HCT116 (cell line): ENCODE data around the gene ASPHD1. TPM values are rescaled to one million over a fixed set of nuclear protein-coding genes. Genes with fewer than 3 reads are reported as not detected.

ENCODE experiments used
- ATAC-seq: fragments of 200-7000 bp; cut with Tn5 transposase; 2 replicates; pipeline ENCODE4 v1.9.1; 2020; ENCODE audit warnings: mild to moderate bottlenecking, moderate library complexity
- BruUV-seq: library from RNA; stranded (reverse); fragments of 400-500 nt; replicated peaks from 2 replicates; lab custom pipeline; 2021; lab: Mats Ljungman, UMichigan
- CTCF ChIA-PET: fragments of 300-600 bp; sonication (Branson Sonifier 250); formaldehyde crosslinking; loops from one replicate; lab custom pipeline; 2021; ENCODE audit warnings: antibody characterized with exemption; lab: Charles Lee
- POLR2A ChIA-PET: fragments of 300-600, 350-600 bp; sonication (Branson Sonifier 250); formaldehyde crosslinking; loops from one replicate; lab custom pipeline; 2021; ENCODE audit warnings: antibody characterized with exemption; lab: Charles Lee
- RAD21 ChIA-PET, 2 experiments: fragments of 300-600 bp; sonication (Branson Sonifier 250); formaldehyde crosslinking; loops; one replicate each; lab custom pipeline; 2023; ENCODE audit warnings: low total read pairs in 2 of 2; ENCODE audit not compliant: uncharacterized antibody in 2 of 2, unreplicated experiment in 2 of 2, low non-redundant PET in 1 of 2; lab: Charles Lee
- DNase-seq: peaks from one replicate; pipeline ENCODE4 v3.0.0-alpha.2; 2010; ENCODE audit warnings: low read depth, low spot score
- H2AFZ ChIP-seq: fragments of 200-600 bp; shearing (Covaris generic), sonication (generic); 2 replicates; pipeline ENCODE4 v1.6.1; 2017; ENCODE audit warnings: low read depth, mixed run types, mixed read lengths, antibody characterized with exemption, low read length; ENCODE audit not compliant: poor library complexity, severe bottlenecking
- H3K27ac ChIP-seq: 2 replicates; pipeline ENCODE4 v1.5.1; 2012; ENCODE audit warnings: low read depth, low read length
- H3K27me3 ChIP-seq: fragments of 200-600 bp; sonication (generic); 2 replicates; pipeline ENCODE4 v1.6.1; 2016; ENCODE audit warnings: mixed run types, low read length, mixed read lengths; ENCODE audit not compliant: insufficient read depth
- H3K36me3 ChIP-seq, 2 experiments: fragments of 200-500 bp in 1 of 2; fragments of 200-600 bp in 1 of 2; sonication (Bioruptor generic) in 1 of 2; sonication (generic) in 1 of 2; 2 replicates each; pipeline versions ENCODE4 v1.5.1 to v1.6.1; 2014 to 2016; ENCODE audit warnings: low read length in 2 of 2, inconsistent platforms in 1 of 2, mixed read lengths in 1 of 2, mixed run types in 1 of 2; ENCODE audit not compliant: insufficient read depth in 2 of 2, control insufficient read depth in 1 of 2
- H3K4me1 ChIP-seq, 2 experiments: fragments of 200-600 bp in 1 of 2; sonication (generic) in 1 of 2; 2 replicates each; pipeline versions ENCODE4 v1.5.1 to v1.6.1; 2012 to 2017; ENCODE audit warnings: low read length in 2 of 2, inconsistent platforms in 1 of 2, mild to moderate bottlenecking in 1 of 2, mixed read lengths in 1 of 2, mixed run types in 1 of 2, moderate library complexity in 1 of 2; ENCODE audit not compliant: insufficient read depth in 2 of 2, control insufficient read depth in 1 of 2
- H3K4me2 ChIP-seq: fragments of 200-600 bp; sonication (generic); 2 replicates; pipeline ENCODE4 v1.6.1; 2017; ENCODE audit warnings: mixed run types, low read length, mixed read lengths
- H3K4me3 ChIP-seq, 2 experiments: fragments of 200-600 bp in 1 of 2; sonication (generic) in 1 of 2; replicated peaks in 1 of 2; 2 replicates each; pipeline ENCODE4 v1.5.1; 2011 to 2016; ENCODE audit warnings: low read length in 2 of 2, control low read depth in 1 of 2, low read depth in 1 of 2, mild to moderate bottlenecking in 1 of 2, mixed read lengths in 1 of 2, mixed run types in 1 of 2
- H3K79me2 ChIP-seq: fragments of 200-600 bp; sonication (generic); 2 replicates; pipeline ENCODE4 v1.6.1; 2017; ENCODE audit warnings: mild to moderate bottlenecking, mixed run types, low read length, moderate library complexity, mixed read lengths; ENCODE audit not compliant: insufficient read depth
- H3K9ac ChIP-seq: fragments of 200-600 bp; sonication (generic); 2 replicates; pipeline ENCODE4 v1.6.1; 2016; ENCODE audit warnings: low read length, mixed read lengths
- H3K9me2 ChIP-seq: fragments of 200-600 bp; sonication (generic), shearing (Covaris generic); 2 replicates; pipeline ENCODE4 v1.6.1; 2017; ENCODE audit warnings: mixed run types, mild to moderate bottlenecking, moderate library complexity; ENCODE audit not compliant: insufficient read depth
- H3K9me3 ChIP-seq, 2 experiments: fragments of 200-500 bp in 1 of 2; fragments of 200-600 bp in 1 of 2; sonication (Bioruptor generic) in 1 of 2; sonication (generic) in 1 of 2; 2 replicates each; pipeline ENCODE4 v1.6.1; 2014 to 2017; ENCODE audit warnings: low read length in 2 of 2, mixed read lengths in 2 of 2, inconsistent platforms in 1 of 2, low read depth in 1 of 2, mild to moderate bottlenecking in 1 of 2, mixed run types in 1 of 2, moderate library complexity in 1 of 2; ENCODE audit not compliant: control insufficient read depth in 1 of 2, insufficient read depth in 1 of 2
- H4K20me1 ChIP-seq: fragments of 200-600 bp; sonication (generic), shearing (Covaris generic); 2 replicates; pipeline ENCODE4 v1.6.1; 2017; ENCODE audit warnings: mixed run types, mild to moderate bottlenecking, moderate library complexity; ENCODE audit not compliant: insufficient read depth
- CTCF ChIP-seq, 3 experiments: fragments of 200-600 bp in 1 of 3; sonication (generic) in 1 of 3; IDR thresholded peaks in 2 of 3; conservative IDR thresholded peaks in 1 of 3; 2 replicates each; pipeline ENCODE4 v1.5.1; 2012 to 2017; ENCODE audit warnings: low read depth in 2 of 3, low read length in 2 of 3, antibody characterized with exemption in 1 of 3, borderline replicate concordance in 1 of 3, control low read depth in 1 of 3, mild to moderate bottlenecking in 1 of 3, mixed read lengths in 1 of 3, mixed run types in 1 of 3, moderate library complexity in 1 of 3; ENCODE audit not compliant: insufficient read depth in 1 of 3
- ELF1 ChIP-seq: IDR thresholded peaks from 2 replicates; pipeline ENCODE4 v1.6.1; 2012; ENCODE audit warnings: low read depth, borderline replicate concordance
- RAD21 ChIP-seq: IDR thresholded peaks from 2 replicates; pipeline ENCODE4 v1.6.1; 2012; ENCODE audit warnings: low read depth, mild to moderate bottlenecking
- REST ChIP-seq: IDR thresholded peaks from 2 replicates; pipeline ENCODE4 v1.6.1; 2012; ENCODE audit warnings: low read depth
- intact Hi-C: fragments of 100-400 bp; cut with micrococcal nuclease; formaldehyde crosslinking; loops from 2 replicates; pipeline ENCODE4 v1.10.0; 2022
- total RNA-seq: library from RNA; stranded (reverse); gene quantifications from one replicate; pipeline ENCODE4 v1.2.1, GENCODE V29; 2021; ENCODE audit not compliant: unreplicated experiment

Gene ASPHD1
- total RNA-seq, 1 experiment from 2014 or later: 18.4 TPM

- H3K9me2 ChIP-seq: no peaks in the 10 kb centered on the region
- H3K9me3 ChIP-seq: no peaks in the 10 kb centered on the region
- RAD21 ChIA-PET: no interaction called here
- peaks cover 0 to 15% of the 10 kb centered on the region in 2 experiments; a peak in 3 of 4 replicates for H3K4me1 ChIP-seq
- H3K4me2 ChIP-seq: peak overlapping the region; percentile 77
- TF ChIP-seq REST (no peak), RAD21 (peak; percentile 32; the same call in 1 of the 2 replicates), CTCF (IDR thresholded peaks at IDR 0.05 in 2 of 3, conservative IDR thresholded peaks at IDR 0.05 in 1 of 3; ENCODE audit: borderline replicate concordance in 1 of 3, insufficient read depth in 1 of 3, low read depth in 2 of 3, low read length in 2 of 3) (0 out of 6 replicates have a peak, but pooled peaks of 1 of the 3 experiments have one; percentile 15), ELF1 (no peak)
- peak overlapping the region; percentile 85 to 89 for H3K4me3 ChIP-seq
- POLR2A ChIA-PET: interaction anchor here (1.3 kb wide), 1 partner anchor 157 kb away, joined by 3 read pairs; no protein-coding TSS in a partner anchor
- CTCF ChIA-PET: interaction anchor here (1.7 to 3.0 kb wide), 2 partner anchors 14 to 46 kb away, joined by 4 to 19 read pairs; no protein-coding TSS in a partner anchor
- H3K36me3 ChIP-seq: peaks cover 10 to 17% of the 10 kb centered on the region in 2 experiments
- H2AFZ ChIP-seq: no peak overlapping the region
- intact Hi-C loops: loop anchor here (5.0 kb wide), 1 partner anchor 45 kb away; the partner anchor contains the start of gene PAGR1
- DNase-seq (no peak), ATAC-seq (0 out of 2 replicates have a peak, but pooled peaks have one; percentile 1)
- H3K27me3 ChIP-seq: no peaks in the 10 kb centered on the region
- H3K27ac ChIP-seq: peak overlapping the region; percentile 80
- peak overlapping the region; percentile 78 for H3K9ac ChIP-seq
- BruUV-seq: no TSS peak
- H3K79me2 ChIP-seq: peaks cover 20% of the 10 kb centered on the region
- no peaks in the 10 kb centered on the region for H4K20me1 ChIP-seq
These were observed 37.9 kb upstream of the ASPHD1 start for GRCh38 chr16:29862383-29862883.
